AG10803 (cell line): Measurements from ENCODE around the gene SEPTIN5.

Experiments
- DNase-seq: peaks from one replicate; pipeline ENCODE4 v3.0.0; 2010; ENCODE audit warnings: low read depth
- H3K4me3 ChIP-seq: 2 replicates; pipeline ENCODE4 v1.5.1; 2011; ENCODE audit warnings: mild to moderate bottlenecking, low read length, control low read depth
- CTCF ChIP-seq: conservative IDR thresholded peaks from 2 replicates; pipeline ENCODE4 v1.5.1; 2011; ENCODE audit warnings: mild to moderate bottlenecking, low read length, control low read depth, inconsistent platforms

Gene SEPTIN5

GRCh38 chr22:19740586-19740985 is 26.3 kb downstream of the SEPTIN5 start:
- DNase-seq, result no peak
- no peak overlapping the region for H3K4me3 ChIP-seq
- TF ChIP-seq CTCF, result no peak

DNA sequence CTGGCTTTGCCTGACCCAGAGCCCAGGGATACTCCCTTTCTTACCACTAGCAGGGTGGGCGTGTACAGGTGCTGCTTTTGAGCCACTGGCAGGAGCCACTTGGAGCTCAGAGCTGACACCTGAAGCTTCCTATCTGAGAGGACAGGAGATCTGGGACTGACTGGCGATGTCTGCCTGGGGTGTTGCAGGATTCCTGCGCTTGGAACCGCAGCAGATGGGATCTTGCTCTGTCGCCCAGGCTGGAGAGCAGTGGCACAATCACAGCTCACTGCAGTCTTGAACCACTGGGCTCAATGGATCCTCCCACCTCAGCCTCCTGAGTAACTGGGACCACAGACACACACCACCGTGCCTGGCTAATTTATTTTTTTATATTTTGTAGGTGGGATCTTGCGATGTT is 26.8 kb downstream of the SEPTIN5 start:
- no peak overlapping the region for H3K4me3 ChIP-seq
- TF ChIP-seq CTCF, result no peak
- DNase-seq, result no peak

DNA sequence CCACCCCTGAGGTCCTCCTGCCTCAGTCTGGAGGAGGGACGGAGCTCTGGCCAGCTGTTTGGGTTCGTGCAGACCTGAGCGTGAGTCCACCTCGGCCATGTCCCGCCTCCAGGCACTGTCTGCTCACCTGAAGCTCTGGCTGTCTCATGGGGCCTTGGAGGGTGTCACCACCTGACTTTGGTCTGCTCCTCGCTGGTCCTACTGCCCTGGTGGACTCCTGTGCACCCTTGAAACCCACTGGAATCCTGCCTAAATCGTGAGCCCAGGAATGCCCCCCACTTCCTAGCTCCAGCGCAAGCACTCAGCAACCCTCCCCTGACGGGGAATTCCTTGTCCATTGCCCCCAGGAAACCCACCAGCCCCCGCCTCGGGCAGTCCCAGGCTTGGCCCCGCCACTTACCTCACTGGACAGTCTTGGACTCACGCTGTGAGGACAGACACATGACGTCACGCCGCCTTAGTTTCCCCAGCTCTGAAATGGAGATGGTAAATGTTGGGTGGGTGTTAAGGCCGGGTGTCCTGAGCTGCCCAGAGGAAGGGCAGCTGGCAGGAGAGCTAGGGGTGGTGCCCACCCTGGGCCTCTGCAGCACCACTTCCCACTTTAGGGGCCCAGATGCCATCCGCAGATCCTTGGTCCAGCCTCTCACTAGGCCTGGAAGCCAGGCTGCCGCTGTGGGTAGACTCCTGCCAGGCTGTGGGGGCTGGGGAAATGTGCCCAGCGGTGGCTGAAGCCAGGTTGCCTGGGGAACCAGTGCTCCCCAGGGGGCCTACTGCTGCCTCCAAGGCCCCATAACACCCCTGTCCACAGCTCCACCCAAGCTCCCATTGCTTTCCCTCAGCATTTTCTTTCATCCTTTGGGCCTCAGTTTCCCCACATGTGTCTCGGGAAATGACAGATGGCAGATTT is 28.1 kb downstream of the SEPTIN5 start:
- no peak for DNase-seq
- TF ChIP-seq CTCF, result no peak
- no peak overlapping the region for H3K4me3 ChIP-seq

DNA sequence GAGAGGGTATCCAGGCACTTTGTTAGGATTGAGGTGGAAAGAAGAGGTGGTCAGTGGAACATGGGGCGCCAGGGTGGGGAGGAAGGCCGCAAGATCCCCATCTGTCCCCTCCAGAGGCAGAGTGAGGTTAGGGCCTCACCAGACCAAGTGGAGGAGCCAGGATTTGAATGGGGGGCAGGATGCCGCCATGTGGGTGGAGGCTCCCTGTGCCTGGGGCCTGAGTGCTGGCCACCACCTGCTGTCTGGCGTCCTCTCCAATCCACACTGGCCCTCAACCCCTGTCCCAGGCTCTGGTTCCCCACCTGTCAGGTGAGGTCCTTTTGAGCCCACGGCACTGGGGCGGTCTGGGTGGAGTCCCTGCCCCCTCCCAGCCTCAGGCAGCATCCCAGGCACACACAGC is 28.8 kb downstream of the SEPTIN5 start:
- no peak for TF ChIP-seq CTCF
- H3K4me3 ChIP-seq, result no peak overlapping the region
- DNase-seq, result no peak

GRCh38 chr22:19743651-19744050 is 29.3 kb downstream of the SEPTIN5 start:
- DNase-seq, result no peak
- no peak overlapping the region for H3K4me3 ChIP-seq
- no peak for TF ChIP-seq CTCF

DNA sequence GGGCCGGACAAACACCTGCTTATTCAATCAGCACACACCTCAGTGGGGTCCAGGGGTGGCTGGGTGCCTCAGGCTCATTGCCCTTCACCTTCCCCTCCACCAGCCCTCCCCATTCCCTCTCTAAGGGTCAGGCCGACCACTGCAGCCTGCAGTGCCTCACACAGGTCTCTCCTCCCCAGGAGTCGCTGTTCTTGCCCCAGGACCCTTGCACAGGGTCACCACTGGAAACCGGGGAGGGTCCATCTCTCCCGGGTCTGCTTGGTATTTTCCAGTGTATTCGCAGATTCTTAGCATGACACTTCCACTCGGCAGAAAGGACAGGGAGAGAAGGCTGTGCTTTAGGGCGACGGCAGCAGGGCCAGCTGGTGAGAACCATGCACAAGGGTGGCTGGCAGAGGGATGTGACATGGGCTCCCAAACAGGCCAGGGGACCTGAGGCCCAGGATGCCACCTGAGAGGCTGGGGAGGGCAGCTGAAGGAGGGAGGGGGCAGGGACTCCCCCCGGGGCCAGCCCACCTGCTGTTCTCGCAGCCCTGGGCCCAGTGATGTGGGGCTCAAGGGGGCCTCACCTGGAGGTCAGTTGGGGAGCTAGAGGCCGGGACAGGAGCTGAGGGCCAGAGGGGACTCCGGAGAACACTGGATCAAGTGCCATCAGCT is 30.2 kb downstream of the SEPTIN5 start:
- H3K4me3 ChIP-seq, result no peak overlapping the region
- DNase-seq, result no peak
- TF ChIP-seq CTCF, result no peak
